Stimulated activated memory B cell treated with anti-CD40 and anti-IgM and Interleukin-4, amounts not matched to agents 10 μg/mL and 1 μg/mL and 100 μg/mL, for 72 hours (primary cell): Measurements from ENCODE around the gene CLDN16.

ENCODE experiments used
- ATAC-seq: fragments of 150-1000 bp; cut with Tn5 transposase; 2 replicates; pipeline ENCODE4 v1.10.0; 2021
- H3K27ac Mint-ChIP-seq: one replicate; pipeline ENCODE4 v1.8.0; 2022; ENCODE audit warnings: mild to moderate bottlenecking, mixed read lengths
- H3K27me3 Mint-ChIP-seq: one replicate; pipeline ENCODE4 v1.8.0; 2022; ENCODE audit warnings: mixed read lengths
- H3K36me3 Mint-ChIP-seq: one replicate; pipeline ENCODE4 v1.8.0; 2022; ENCODE audit warnings: mixed read lengths
- H3K4me1 Mint-ChIP-seq: one replicate; pipeline ENCODE4 v1.8.0; 2022; ENCODE audit warnings: mixed read lengths
- H3K4me3 Mint-ChIP-seq: one replicate; pipeline ENCODE4 v1.8.0; 2022; ENCODE audit warnings: mild to moderate bottlenecking, moderate library complexity, mixed read lengths
- H3K9me3 Mint-ChIP-seq: one replicate; pipeline ENCODE4 v1.8.0; 2022; ENCODE audit warnings: mixed read lengths

CLDN16 gene

GRCh38 chr3:190399677-190400076, 11.7 kb downstream of the CLDN16 start:
- ATAC-seq = no peak
- no peaks in the 10 kb centered on the region for H3K36me3 Mint-ChIP-seq
- H3K4me3 Mint-ChIP-seq = no peak overlapping the region
- no peaks in the 10 kb centered on the region for H3K4me1 Mint-ChIP-seq
- H3K9me3 Mint-ChIP-seq = no peaks in the 10 kb centered on the region
- H3K27me3 Mint-ChIP-seq = no peaks in the 10 kb centered on the region
- H3K27ac Mint-ChIP-seq = no peak overlapping the region

DNA sequence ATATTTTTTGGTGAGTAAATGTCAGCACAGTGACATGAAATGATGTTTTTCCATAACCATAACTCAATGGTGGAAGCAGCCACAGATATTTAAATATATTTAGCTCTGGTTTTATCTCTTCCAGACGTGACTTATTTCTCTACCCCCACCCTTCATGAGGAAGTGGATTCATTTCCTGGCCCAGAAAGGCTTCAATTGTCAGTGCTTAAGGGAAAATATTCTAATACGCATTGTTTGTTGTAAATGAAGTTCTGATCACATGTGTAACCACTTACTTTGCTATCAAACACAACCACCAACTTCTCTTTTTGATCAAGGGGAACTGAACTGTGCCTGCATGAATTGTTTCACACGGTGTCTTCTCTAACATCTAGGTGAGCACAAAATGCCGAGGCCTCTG, 14.0 kb downstream of the CLDN16 start:
- no peaks in the 10 kb centered on the region for H3K4me1 Mint-ChIP-seq
- no peaks in the 10 kb centered on the region for H3K9me3 Mint-ChIP-seq
- H3K27me3 Mint-ChIP-seq = no peaks in the 10 kb centered on the region
- H3K4me3 Mint-ChIP-seq = no peak overlapping the region
- no peaks in the 10 kb centered on the region for H3K36me3 Mint-ChIP-seq
- no peak overlapping the region for H3K27ac Mint-ChIP-seq
- ATAC-seq = no peak

GRCh38 chr3:190404715-190405114, 16.8 kb downstream of the CLDN16 start:
- Mint-ChIP-seq H3K9me3 (no peaks in the 10 kb centered on the region), H3K27me3 (no peaks in the 10 kb centered on the region), H3K4me1 (no peaks in the 10 kb centered on the region), H3K4me3 (no peak overlapping the region), H3K27ac (no peak overlapping the region), H3K36me3 (no peaks in the 10 kb centered on the region)
- ATAC-seq = no peak

DNA sequence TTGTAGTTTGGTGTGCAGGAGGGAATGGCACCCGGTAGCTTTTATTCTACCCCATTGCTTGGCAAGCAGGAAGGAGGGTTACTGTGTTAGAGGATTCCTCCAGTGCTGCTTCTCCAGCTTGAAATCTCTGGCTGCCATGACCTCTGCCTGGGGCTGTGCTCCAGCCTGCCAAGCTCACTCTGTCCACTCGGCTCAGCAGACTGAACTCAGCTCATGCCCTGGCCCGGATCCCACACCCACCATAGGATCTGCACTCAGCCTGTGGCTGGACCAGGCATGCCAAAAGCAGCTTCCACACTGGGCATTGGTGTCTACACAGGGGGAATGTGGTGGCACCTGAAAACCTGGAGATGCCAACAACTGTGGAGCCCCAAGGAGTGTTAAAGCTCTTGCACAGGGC, 26.3 kb downstream of the CLDN16 start:
- Mint-ChIP-seq H3K9me3 (peaks cover 9% of the 10 kb centered on the region), H3K27ac (no peak overlapping the region), H3K27me3 (no peaks in the 10 kb centered on the region), H3K36me3 (no peaks in the 10 kb centered on the region), H3K4me3 (no peak overlapping the region), H3K4me1 (no peaks in the 10 kb centered on the region)
- ATAC-seq = peak; percentile 41

- no peak overlapping the region for H3K4me3 Mint-ChIP-seq
- H3K27me3 Mint-ChIP-seq = no peaks in the 10 kb centered on the region
- no peaks in the 10 kb centered on the region for H3K9me3 Mint-ChIP-seq
- H3K4me1 Mint-ChIP-seq = peaks cover 11% of the 10 kb centered on the region
- H3K27ac Mint-ChIP-seq = peak overlapping the region; percentile 31
- no peaks in the 10 kb centered on the region for H3K36me3 Mint-ChIP-seq
- no peak for ATAC-seq
Observed at GRCh38 chr3:190424108-190424477, 36.1 kb downstream of the CLDN16 start.

GRCh38 chr3:190424478-190425439, 36.8 kb downstream of the CLDN16 start:
- ATAC-seq = peak; percentile 31

DNA sequence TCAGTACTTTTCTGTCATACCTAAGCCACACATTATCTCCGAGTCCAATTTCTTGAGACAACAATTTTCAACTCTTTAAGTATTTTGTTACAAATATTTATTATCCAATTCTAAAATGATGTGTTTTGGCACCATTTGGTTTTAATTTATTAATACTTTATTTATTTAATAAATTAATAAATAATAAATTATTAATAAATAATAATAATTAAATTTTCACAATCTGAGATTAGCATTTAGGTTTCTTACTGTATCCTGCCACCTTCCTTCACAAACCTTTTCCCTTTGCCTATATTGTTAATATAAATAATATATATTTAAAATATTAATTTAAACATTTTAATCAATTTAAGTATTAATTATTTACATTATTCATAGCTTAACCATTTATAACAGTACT, 37.9 kb downstream of the CLDN16 start:
- H3K4me3 Mint-ChIP-seq = no peak overlapping the region
- ATAC-seq = no peak
- no peaks in the 10 kb centered on the region for H3K36me3 Mint-ChIP-seq
- H3K27ac Mint-ChIP-seq = no peak overlapping the region
- H3K9me3 Mint-ChIP-seq = no peaks in the 10 kb centered on the region
- H3K27me3 Mint-ChIP-seq = no peaks in the 10 kb centered on the region
- H3K4me1 Mint-ChIP-seq = peaks cover 11% of the 10 kb centered on the region

More at GRCh38 chr3:190424478-190425439, 36.8 kb downstream of the CLDN16 start:
- Mint-ChIP-seq H3K4me3 (peak overlapping the region; percentile 60), H3K9me3 (no peaks in the 10 kb centered on the region), H3K4me1 (peaks cover 11% of the 10 kb centered on the region), H3K27ac (peak overlapping the region; percentile 31), H3K36me3 (no peaks in the 10 kb centered on the region), H3K27me3 (no peaks in the 10 kb centered on the region)

- H3K27me3 Mint-ChIP-seq = no peaks in the 10 kb centered on the region
- no peak overlapping the region for H3K27ac Mint-ChIP-seq
- ATAC-seq = no peak
- H3K9me3 Mint-ChIP-seq = no peaks in the 10 kb centered on the region
- peaks cover 11% of the 10 kb centered on the region for H3K4me1 Mint-ChIP-seq
- no peaks in the 10 kb centered on the region for H3K36me3 Mint-ChIP-seq
- H3K4me3 Mint-ChIP-seq = no peak overlapping the region
Observed at GRCh38 chr3:190426806-190427507, 39.0 kb downstream of the CLDN16 start.

DNA sequence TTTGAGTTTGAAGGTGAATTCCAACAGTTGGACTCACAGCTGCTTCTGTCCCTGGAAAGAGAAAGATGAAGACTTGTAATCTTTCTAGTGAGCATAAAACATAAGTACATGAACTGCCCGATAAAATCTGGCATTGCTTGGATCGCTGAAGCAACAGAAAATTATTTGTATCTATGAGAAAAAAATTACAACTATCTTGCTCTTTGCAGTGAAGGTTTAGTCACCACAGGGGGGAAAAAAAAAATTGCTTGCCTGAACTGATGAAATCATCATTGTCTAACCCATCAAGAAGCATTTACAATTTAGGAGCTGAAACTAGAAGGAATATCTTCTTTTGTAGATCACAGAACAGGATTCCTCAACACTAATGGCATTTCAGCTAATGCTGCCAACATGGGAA, 41.7 kb downstream of the CLDN16 start:
- ATAC-seq = no peak
- Mint-ChIP-seq H3K4me1 (peaks cover 12% of the 10 kb centered on the region), H3K4me3 (no peak overlapping the region), H3K36me3 (no peaks in the 10 kb centered on the region), H3K27ac (no peak overlapping the region), H3K27me3 (no peaks in the 10 kb centered on the region), H3K9me3 (peaks cover 3% of the 10 kb centered on the region)

GRCh38 chr3:190430906-190431305, 42.9 kb downstream of the CLDN16 start:
- ATAC-seq = no peak
- H3K4me1 Mint-ChIP-seq = peaks cover 6% of the 10 kb centered on the region

GRCh38 chr3:190432216-190432615, 44.3 kb downstream of the CLDN16 start:
- Mint-ChIP-seq H3K4me3 (no peak overlapping the region), H3K36me3 (no peaks in the 10 kb centered on the region)
- ATAC-seq = no peak

More at GRCh38 chr3:190430906-190431305, 42.9 kb downstream of the CLDN16 start:
- H3K36me3 Mint-ChIP-seq = no peaks in the 10 kb centered on the region
- peaks cover 3% of the 10 kb centered on the region for H3K9me3 Mint-ChIP-seq
- no peaks in the 10 kb centered on the region for H3K27me3 Mint-ChIP-seq
- H3K4me3 Mint-ChIP-seq = no peak overlapping the region
- H3K27ac Mint-ChIP-seq = no peak overlapping the region

GRCh38 chr3:190433626-190434025, 45.7 kb downstream of the CLDN16 start:
- Mint-ChIP-seq H3K36me3 (no peaks in the 10 kb centered on the region), H3K4me1 (peaks cover 6% of the 10 kb centered on the region), H3K9me3 (peaks cover 3% of the 10 kb centered on the region), H3K27ac (no peak overlapping the region), H3K4me3 (no peak overlapping the region), H3K27me3 (no peaks in the 10 kb centered on the region)
- no peak for ATAC-seq

More at GRCh38 chr3:190432216-190432615, 44.3 kb downstream of the CLDN16 start:
- Mint-ChIP-seq H3K4me1 (peaks cover 6% of the 10 kb centered on the region), H3K9me3 (peaks cover 3% of the 10 kb centered on the region), H3K27me3 (no peaks in the 10 kb centered on the region), H3K27ac (no peak overlapping the region)

- no peak overlapping the region for H3K4me3 Mint-ChIP-seq
- H3K36me3 Mint-ChIP-seq = no peaks in the 10 kb centered on the region
- H3K27me3 Mint-ChIP-seq = no peaks in the 10 kb centered on the region
- no peak overlapping the region for H3K27ac Mint-ChIP-seq
- H3K9me3 Mint-ChIP-seq = peaks cover 3% of the 10 kb centered on the region
- no peak for ATAC-seq
- H3K4me1 Mint-ChIP-seq = peaks cover 6% of the 10 kb centered on the region
Observed at GRCh38 chr3:190435618-190436017, 47.7 kb downstream of the CLDN16 start.

GRCh38 chr3:190436331-190436730, 48.4 kb downstream of the CLDN16 start:
- H3K27ac Mint-ChIP-seq = no peak overlapping the region
- H3K9me3 Mint-ChIP-seq = peaks cover 3% of the 10 kb centered on the region
- peaks cover 6% of the 10 kb centered on the region for H3K4me1 Mint-ChIP-seq
- H3K4me3 Mint-ChIP-seq = no peak overlapping the region
- no peak for ATAC-seq
- H3K27me3 Mint-ChIP-seq = no peaks in the 10 kb centered on the region
- no peaks in the 10 kb centered on the region for H3K36me3 Mint-ChIP-seq

DNA sequence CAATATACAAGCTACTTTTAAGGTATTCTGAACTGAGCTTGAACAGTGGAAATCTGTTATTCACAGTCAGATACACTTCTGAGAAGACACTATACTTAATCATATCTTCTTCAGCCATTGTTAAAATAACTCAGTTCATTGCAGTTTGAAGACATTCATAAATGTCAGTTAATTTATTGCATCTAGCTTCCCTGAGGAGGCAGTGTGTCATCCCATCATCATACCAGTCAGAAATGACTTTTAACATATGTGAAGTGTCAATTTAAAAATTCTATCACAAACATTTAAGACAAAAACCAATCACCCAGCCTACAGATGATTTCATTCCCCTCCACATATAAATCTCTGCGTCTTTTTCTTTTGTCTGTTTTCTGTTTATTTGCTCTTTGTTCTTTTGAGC, 54.3 kb downstream of the CLDN16 start:
- Mint-ChIP-seq H3K4me3 (no peak overlapping the region), H3K36me3 (no peaks in the 10 kb centered on the region)

GRCh38 chr3:190443257-190443656, 55.3 kb downstream of the CLDN16 start:
- Mint-ChIP-seq H3K36me3 (no peaks in the 10 kb centered on the region), H3K27ac (no peak overlapping the region), H3K27me3 (peaks cover 10% of the 10 kb centered on the region), H3K4me3 (no peak overlapping the region), H3K9me3 (no peaks in the 10 kb centered on the region), H3K4me1 (no peaks in the 10 kb centered on the region)
- no peak for ATAC-seq

More for the DNA sequence above, 54.3 kb downstream of the CLDN16 start:
- peaks cover 10% of the 10 kb centered on the region for H3K27me3 Mint-ChIP-seq
- no peaks in the 10 kb centered on the region for H3K9me3 Mint-ChIP-seq
- H3K27ac Mint-ChIP-seq = no peak overlapping the region
- H3K4me1 Mint-ChIP-seq = no peaks in the 10 kb centered on the region
- no peak for ATAC-seq
